Activated T-helper 1 cell treated with anti-CD3 and anti-CD28 coated beads, Interleukin-12 subunit alpha, Interleukin-12 subunit beta, Interleukin-2, Interleukin-4 antibody, amounts not matched to agents 30 ng/mL and 10 ng/mL and 1 ng/mL, durations not matched to agents 14 hours and 24 hours and 36 hours (primary cell): Measurements from ENCODE around the gene METTL23. TPM values are rescaled to one million over a fixed set of nuclear protein-coding genes. Genes with fewer than 3 reads are reported as not detected.

Experiments used
- DNase-seq: peaks from one replicate; pipeline ENCODE4 v3.0.0; 2021; ENCODE audit warnings: low spot score
- H3K27ac Mint-ChIP-seq: one replicate; pipeline ENCODE4 v1.8.0; 2021; ENCODE audit warnings: mild to moderate bottlenecking, mixed read lengths
- H3K27me3 Mint-ChIP-seq: one replicate; pipeline ENCODE4 v1.8.0; 2022; ENCODE audit warnings: mild to moderate bottlenecking, moderate library complexity, mixed read lengths; ENCODE audit not compliant: insufficient read depth
- H3K36me3 Mint-ChIP-seq: one replicate; pipeline ENCODE4 v1.8.0; 2021; ENCODE audit warnings: low read depth, mixed read lengths
- H3K4me1 Mint-ChIP-seq: one replicate; pipeline ENCODE4 v1.8.0; 2021; ENCODE audit warnings: low read depth, mixed read lengths
- H3K4me3 Mint-ChIP-seq: one replicate; pipeline ENCODE4 v1.8.0; 2021; ENCODE audit warnings: mild to moderate bottlenecking, moderate library complexity, mixed read lengths
- H3K9me3 Mint-ChIP-seq: one replicate; pipeline ENCODE4 v1.8.0; 2021; ENCODE audit warnings: mixed read lengths
- intact Hi-C: fragments of 100-400 bp; cut with micrococcal nuclease; formaldehyde crosslinking; loops from one replicate; pipeline ENCODE4 v1.15.1; 2024
- total RNA-seq: library from RNA; stranded (reverse); gene quantifications from 2 replicates; pipeline ENCODE4 v1.2.3, GENCODE V29; 2022

METTL23 gene
- total RNA-seq, 1 donor from 2014 or later = 38.2 TPM

DNA sequence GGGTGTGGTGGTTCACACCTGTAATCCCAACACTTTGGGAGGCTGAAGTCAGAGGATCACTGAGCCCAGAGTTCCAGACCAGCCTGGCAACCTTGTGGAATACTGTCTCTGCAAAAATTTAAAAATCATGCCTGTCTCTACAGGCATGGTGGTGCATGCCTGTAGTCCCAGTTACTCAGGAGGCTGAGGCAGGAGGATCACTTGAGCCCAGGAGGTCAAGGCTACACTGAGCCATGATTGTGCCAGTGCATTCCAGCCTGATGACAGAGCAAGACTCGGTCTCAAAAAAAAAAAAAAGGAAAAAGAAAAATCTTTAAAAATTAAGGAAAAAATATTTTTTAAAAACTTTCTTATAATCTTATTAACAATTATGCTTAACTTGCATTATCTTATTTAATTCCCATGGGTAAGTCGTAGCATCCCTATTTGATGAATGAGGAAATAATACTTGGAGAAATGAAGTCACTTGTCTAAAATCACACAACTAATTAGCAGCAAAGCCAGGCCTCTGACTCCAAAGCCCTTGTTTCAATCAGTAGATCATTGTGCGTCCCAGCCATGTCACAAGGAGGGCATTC is 24.9 kb downstream of the METTL23 start:
- H3K27me3 Mint-ChIP-seq = no peaks in the 10 kb centered on the region
- no peak for DNase-seq
- intact Hi-C loops = no loop called here
- H3K36me3 Mint-ChIP-seq = peaks cover 20% of the 10 kb centered on the region
- no peaks in the 10 kb centered on the region for H3K9me3 Mint-ChIP-seq
- no peak overlapping the region for H3K4me3 Mint-ChIP-seq
- peak overlapping the region; percentile 44 for H3K27ac Mint-ChIP-seq
- peaks cover 28% of the 10 kb centered on the region for H3K4me1 Mint-ChIP-seq

DNA sequence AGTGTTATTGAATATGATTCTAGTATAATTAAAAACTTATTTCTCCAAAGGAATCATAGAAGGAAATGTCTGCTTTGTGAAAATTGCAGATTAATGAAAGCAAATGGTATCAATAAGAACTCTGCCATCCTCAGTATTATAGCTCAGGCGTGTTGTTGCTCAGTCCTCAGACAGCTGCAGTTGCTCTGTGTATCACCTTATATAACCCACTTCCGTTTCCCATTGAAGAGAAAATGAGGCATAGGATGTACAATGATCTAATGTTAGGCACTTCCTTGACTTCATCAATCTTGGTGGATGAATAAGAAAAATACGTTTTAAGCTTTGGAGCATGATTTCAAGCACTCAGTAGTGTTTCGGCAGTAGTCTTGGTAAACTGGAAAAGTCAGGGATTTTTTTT is 25.4 kb downstream of the METTL23 start:
- H3K4me1 Mint-ChIP-seq = peaks cover 26% of the 10 kb centered on the region
- H3K27ac Mint-ChIP-seq = peak overlapping the region; percentile 86
- intact Hi-C loops = no loop called here
- DNase-seq = no peak
- H3K27me3 Mint-ChIP-seq = no peaks in the 10 kb centered on the region
- no peaks in the 10 kb centered on the region for H3K9me3 Mint-ChIP-seq
- peak overlapping the region; percentile 74 for H3K4me3 Mint-ChIP-seq
- peaks cover 21% of the 10 kb centered on the region for H3K36me3 Mint-ChIP-seq

DNA sequence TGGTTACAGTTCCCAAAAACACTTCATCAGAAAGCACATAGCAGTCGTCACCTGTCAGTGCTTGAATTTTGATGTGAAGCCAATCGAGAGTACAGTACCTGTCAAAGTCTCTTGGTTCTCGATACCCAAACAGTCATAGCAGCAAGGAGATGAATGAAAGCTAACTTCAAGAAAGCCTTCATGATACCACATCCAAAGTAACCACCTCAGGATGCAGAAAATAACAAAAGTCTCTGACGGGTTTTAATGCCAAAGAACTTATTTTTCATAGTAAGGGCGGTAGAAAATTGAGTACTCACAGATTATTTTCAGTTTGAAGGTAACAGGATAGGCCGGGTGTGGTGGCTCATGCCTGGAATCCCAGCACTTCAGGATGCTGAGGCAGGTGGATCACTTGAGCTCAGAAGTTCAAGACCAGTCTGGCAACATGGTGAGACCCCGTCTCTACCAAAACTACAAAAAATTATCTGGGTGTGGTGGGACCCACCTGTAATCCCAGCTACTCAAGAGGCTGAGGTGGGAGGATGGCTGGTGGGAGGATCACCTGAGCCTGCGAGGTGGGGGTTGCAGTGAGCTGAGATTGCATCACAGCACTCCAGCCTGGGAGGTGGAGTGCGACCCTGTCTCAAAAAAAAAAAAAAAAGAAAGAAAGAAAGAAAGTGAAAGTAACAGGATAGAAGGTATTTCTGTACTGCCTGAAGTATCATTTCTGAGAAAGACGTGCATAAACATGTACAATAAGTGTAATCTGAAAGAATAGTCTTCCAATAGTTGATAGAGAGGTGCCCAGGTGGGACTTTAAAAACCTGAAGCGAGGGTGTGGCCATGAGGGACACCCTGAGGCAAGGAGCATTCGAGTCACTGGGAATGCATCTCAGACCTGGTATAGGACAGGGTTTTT is 26.7 kb downstream of the METTL23 start:
- no peaks in the 10 kb centered on the region for H3K9me3 Mint-ChIP-seq
- peak overlapping the region; percentile 84 for H3K4me3 Mint-ChIP-seq
- peaks cover 26% of the 10 kb centered on the region for H3K36me3 Mint-ChIP-seq
- peak overlapping the region; percentile 90 for H3K27ac Mint-ChIP-seq
- DNase-seq = no peak
- intact Hi-C loops = loop anchor here (1.0 kb wide), 1 partner anchor 16 kb away; the partner anchor contains the start of gene SRSF2
- no peaks in the 10 kb centered on the region for H3K27me3 Mint-ChIP-seq
- peaks cover 26% of the 10 kb centered on the region for H3K4me1 Mint-ChIP-seq

DNA sequence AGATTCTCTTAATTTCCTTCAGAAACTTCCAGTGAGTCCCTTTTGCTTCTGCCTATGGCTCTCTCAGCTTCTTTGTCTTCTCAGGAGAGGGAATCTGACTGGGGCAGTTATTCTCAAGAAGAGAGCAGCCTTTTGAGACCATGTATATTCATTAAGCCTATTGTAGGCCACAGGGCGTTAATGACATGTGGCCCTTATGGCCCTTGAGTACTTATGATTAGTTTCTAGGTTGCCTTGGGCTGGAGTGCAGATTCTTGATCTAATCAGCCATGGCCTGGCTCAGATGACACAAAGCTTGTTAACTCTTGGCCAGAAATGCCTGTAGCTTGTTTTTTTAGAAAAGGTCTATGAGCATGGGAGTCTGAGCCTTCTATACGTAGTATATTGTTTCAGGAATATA is 28.6 kb downstream of the METTL23 start:
- H3K9me3 Mint-ChIP-seq = no peaks in the 10 kb centered on the region
- intact Hi-C loops = no loop called here

DNA sequence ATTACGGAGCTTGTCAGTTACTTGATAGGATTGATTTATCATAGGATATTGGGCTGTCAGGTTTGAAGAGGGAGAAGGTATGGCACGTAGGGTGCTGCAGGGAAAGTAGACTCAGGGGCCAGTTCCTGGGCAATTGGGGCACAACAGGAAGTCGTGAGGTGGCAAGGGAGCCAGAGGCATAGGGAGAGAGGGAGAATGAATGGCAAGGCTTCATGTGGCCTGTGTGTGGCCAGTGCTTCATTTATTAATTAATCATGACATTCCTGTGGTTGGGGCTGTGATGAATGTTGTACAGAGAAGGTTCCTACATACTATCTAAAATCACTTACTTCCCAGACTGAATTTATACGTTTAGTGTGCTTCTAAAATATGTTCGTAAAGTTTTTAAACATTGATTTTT is 30.6 kb downstream of the METTL23 start:
- Mint-ChIP-seq H3K4me1 (peaks cover 21% of the 10 kb centered on the region), H3K36me3 (peaks cover 14% of the 10 kb centered on the region), H3K27me3 (no peaks in the 10 kb centered on the region), H3K4me3 (no peak overlapping the region), H3K9me3 (no peaks in the 10 kb centered on the region), H3K27ac (no peak overlapping the region)
- no peak for DNase-seq
- intact Hi-C loops = no loop called here

More for the DNA sequence above, 28.6 kb downstream of the METTL23 start:
- H3K4me3 Mint-ChIP-seq = no peak overlapping the region
- DNase-seq = no peak
- H3K36me3 Mint-ChIP-seq = peaks cover 17% of the 10 kb centered on the region
- H3K4me1 Mint-ChIP-seq = peaks cover 26% of the 10 kb centered on the region
- no peak overlapping the region for H3K27ac Mint-ChIP-seq
- no peaks in the 10 kb centered on the region for H3K27me3 Mint-ChIP-seq

DNA sequence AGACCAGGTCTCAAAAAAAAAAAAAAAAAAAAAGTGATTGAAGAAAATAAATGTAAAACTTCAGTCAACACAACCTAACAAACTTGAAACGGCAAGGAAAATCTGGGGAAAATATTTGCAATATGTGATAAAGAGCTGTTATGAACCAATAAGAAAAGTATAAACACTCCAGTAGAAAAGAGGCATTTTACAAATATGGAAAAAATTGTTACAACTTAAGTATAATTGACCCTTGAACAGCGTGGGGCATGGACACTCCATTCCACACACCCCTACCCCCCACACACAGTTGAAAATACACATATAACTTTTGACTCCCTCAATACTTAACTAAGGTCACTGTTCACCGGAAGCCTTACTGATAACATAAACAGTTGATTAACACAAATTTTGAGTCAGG is 31.9 kb downstream of the METTL23 start:
- Mint-ChIP-seq H3K4me1 (peaks cover 8% of the 10 kb centered on the region), H3K27ac (no peak overlapping the region), H3K27me3 (no peaks in the 10 kb centered on the region), H3K36me3 (peaks cover 10% of the 10 kb centered on the region), H3K9me3 (no peaks in the 10 kb centered on the region), H3K4me3 (no peak overlapping the region)
- intact Hi-C loops = no loop called here
- no peak for DNase-seq

DNA sequence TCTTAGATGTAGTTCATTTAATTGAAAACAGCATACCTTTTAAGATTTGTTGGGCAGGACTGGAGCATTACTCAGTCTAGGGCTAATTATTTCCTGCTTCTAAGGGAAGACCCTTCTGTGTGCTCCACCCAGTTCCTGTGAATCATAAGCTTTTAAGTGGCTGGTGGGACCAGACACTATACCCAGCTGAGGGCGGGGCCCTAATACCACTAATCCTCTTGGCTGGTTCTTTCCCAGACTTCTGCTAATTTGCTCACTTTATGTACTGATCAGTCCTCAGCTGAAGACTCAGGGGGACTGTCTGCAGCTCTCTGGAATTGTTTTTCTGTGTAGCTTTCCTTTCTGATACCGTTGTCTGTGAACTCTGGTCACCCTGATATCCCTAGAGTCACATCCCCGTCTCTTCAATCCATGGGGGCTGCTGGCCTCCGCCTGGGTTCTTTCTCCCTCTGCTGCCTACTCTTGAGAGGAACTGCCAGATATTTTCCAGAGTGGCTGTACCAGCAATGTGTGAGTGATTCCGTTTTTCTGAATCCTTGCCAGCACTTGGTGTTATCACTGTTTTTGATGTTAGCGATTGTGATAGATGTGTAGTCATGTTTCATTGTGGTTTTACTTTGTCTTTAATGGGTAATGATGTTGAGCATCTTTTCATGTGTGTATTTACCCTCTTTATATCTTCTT is 46.3 kb downstream of the METTL23 start:
- H3K36me3 Mint-ChIP-seq = peaks cover 44% of the 10 kb centered on the region
- H3K4me3 Mint-ChIP-seq = peak overlapping the region; percentile 48
- H3K4me1 Mint-ChIP-seq = peaks cover 18% of the 10 kb centered on the region
- no peak for DNase-seq
- peak overlapping the region; percentile 35 for H3K27ac Mint-ChIP-seq
- H3K9me3 Mint-ChIP-seq = no peaks in the 10 kb centered on the region
- no peaks in the 10 kb centered on the region for H3K27me3 Mint-ChIP-seq
- intact Hi-C loops = no loop called here

DNA sequence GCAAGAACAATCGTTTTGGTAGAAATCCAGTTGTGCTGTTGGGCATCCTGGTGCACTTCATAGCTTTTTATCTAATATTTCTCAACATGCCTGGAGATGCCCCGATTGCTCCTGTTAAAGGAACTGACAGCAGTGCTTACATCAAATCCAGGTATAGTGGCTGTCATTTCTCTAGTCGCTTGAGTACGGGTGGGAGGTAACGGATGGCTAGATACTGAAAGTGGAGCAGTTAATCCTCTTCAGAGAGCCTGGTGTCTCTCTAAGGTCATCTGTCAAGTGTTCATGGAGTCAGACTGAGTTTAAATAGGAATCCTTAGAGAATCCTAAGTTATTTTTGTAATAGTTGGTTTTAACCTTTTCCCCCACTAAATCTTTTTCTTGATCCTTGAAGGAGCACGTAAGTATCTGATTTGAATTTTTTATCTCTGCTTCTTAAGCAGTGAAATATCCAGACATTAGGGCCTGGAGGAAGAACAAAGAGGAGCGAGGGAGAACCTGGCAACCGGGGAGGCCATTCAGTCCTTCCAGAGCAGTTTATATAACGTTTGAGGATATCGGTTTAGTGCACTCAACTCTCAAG is 48.5 kb downstream of the METTL23 start:
- H3K36me3 Mint-ChIP-seq = peaks cover 43% of the 10 kb centered on the region
- H3K4me1 Mint-ChIP-seq = peaks cover 18% of the 10 kb centered on the region
- no peak for DNase-seq
- H3K27me3 Mint-ChIP-seq = no peaks in the 10 kb centered on the region
- H3K9me3 Mint-ChIP-seq = no peaks in the 10 kb centered on the region
- intact Hi-C loops = no loop called here
- H3K27ac Mint-ChIP-seq = no peak overlapping the region
- no peak overlapping the region for H3K4me3 Mint-ChIP-seq

DNA sequence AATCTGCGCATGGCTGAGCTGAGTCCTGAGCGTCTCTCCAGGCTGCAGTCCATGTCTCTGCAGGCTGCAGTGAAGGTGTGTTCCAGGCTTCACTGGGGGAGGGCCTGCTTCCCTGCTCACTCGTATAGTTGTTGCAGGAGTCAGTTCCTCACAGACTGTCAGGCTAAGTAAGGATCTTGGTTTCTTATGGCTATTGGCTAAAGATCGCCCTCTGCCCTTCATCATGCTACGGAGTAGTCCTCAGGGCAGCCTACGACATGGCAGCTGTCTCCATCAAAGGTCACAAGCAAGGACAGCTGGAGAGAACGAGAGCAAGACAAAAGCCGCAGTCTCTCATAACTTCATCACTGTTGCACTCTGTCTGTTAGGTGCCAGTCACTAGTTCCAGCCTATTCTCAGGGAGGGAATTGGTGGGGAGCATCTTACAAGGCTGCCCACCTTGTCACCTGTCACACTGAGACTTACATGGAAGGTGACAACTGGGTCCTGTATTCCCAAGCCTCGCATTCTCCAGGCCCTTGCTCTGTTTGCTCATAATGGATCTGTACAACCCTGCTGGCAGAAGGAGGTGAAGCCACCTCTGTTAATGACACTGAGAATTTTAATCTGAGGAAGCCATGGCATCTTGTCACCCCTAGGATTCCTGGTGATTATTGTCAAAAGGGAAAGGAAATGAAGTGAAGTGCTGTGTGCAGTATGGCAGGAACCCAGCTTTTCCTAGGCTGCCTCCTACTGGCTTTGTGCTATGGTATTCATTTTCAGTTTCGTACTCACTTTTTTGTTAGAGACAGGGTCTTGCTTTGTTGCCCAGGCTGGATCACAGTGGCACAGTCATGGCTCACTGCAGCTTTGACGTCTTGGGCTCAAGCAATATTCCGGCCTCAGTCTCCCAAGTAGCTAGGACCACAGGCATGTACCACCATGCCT is 54.7 kb downstream of the METTL23 start:
- Mint-ChIP-seq H3K27ac (no peak overlapping the region), H3K36me3 (peaks cover 10% of the 10 kb centered on the region), H3K27me3 (no peaks in the 10 kb centered on the region), H3K4me3 (no peak overlapping the region), H3K4me1 (no peaks in the 10 kb centered on the region), H3K9me3 (no peaks in the 10 kb centered on the region)
- intact Hi-C loops = no loop called here
- DNase-seq = no peak

DNA sequence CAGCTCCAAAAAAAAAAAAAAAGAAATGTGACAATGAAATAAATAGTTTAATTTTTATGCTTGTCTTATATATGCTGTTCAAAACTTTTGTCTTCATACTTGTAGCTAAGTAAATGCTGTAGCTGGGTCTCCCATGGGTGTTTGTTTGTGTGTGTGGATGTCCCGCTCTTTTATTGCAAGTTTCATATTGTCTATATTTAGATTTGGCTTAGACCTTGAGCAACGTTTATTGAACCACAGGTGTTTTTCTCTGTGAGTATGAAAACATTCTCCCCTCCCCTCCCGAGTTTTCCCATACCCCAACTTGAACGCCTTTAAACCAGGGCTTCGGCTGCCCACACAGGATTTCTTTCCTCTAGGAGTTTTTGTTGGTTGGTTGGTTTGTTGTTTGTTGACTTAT is 56.5 kb downstream of the METTL23 start:
- peaks cover 9% of the 10 kb centered on the region for H3K36me3 Mint-ChIP-seq
- no peak overlapping the region for H3K4me3 Mint-ChIP-seq
- H3K27me3 Mint-ChIP-seq = no peaks in the 10 kb centered on the region
- no peaks in the 10 kb centered on the region for H3K9me3 Mint-ChIP-seq
- H3K4me1 Mint-ChIP-seq = peaks cover 6% of the 10 kb centered on the region
- intact Hi-C loops = no loop called here
- H3K27ac Mint-ChIP-seq = no peak overlapping the region
- DNase-seq = no peak
